Right ventricle myocardium inferior (tissue), 1 donor: ENCODE results near the gene KCND3. TPM values are rescaled to one million over a fixed set of nuclear protein-coding genes. Genes with fewer than 3 reads are reported as not detected.
A peak's percentile ranks its signal among the peaks of the same experiment; 100 is the strongest.

ENCODE experiments used
- ATAC-seq: fragments of 200-7000 bp; cut with Tn5 transposase; one replicate; pipeline ENCODE4 v1.9.1; 2020; ENCODE audit warnings: mild to moderate bottlenecking, moderate library complexity
- DNase-seq: peaks from one replicate; pipeline ENCODE4 v3.0.0; 2021; ENCODE audit errors: missing footprints
- intact Hi-C: fragments of 100-400 bp; cut with DNase I; formaldehyde crosslinking; loops from one replicate; pipeline ENCODE4 v1.11.0; 2022
- total RNA-seq: library from RNA; stranded (reverse); fragmentation: NEBNext Ultra II Directional; extraction: Animal tissue kit (Norgen Biotek cat#: 25700); gene quantifications from one replicate; pipeline ENCODE4 v1.2.1, GENCODE V29; 2021
- donor health status: DM: no; HTN: yes; CAD: no; lungs with severe emphysema.

Gene KCND3
- total RNA-seq, 1 donor from 2014 or later: 20.7 TPM

- peak; percentile 68 for ATAC-seq
- DNase-seq: no peak
- intact Hi-C loops: loop anchor here (5.0 kb wide), 1 partner anchor 90 kb away; no protein-coding TSS in a partner anchor
These were observed 22.3 kb downstream of the KCND3 start for GRCh38 chr1:111967067-111967690.

- no peak for ATAC-seq
- DNase-seq: no peak
- intact Hi-C loops: loop anchor here (5.0 kb wide), 1 partner anchor 89 kb away; no protein-coding TSS in a partner anchor
These were observed 23.6 kb downstream of the KCND3 start for GRCh38 chr1:111965781-111966443.

- ATAC-seq (no peak), DNase-seq (no peak)
- intact Hi-C loops: loop anchor here (5.0 kb wide), 1 partner anchor 77 kb away; no protein-coding TSS in a partner anchor
These were observed 25.3 kb downstream of the KCND3 start for GRCh38 chr1:111963985-111964738.

- intact Hi-C loops: loop anchor here (5.0 kb wide), 1 partner anchor 75 kb away; no protein-coding TSS in a partner anchor
- ATAC-seq: peak; percentile 60
- DNase-seq: no peak
These were observed 27.5 kb downstream of the KCND3 start for GRCh38 chr1:111961773-111962565.

- intact Hi-C loops: loop anchor here (5.0 kb wide), 1 partner anchor 74 kb away; no protein-coding TSS in a partner anchor
- DNase-seq (no peak), ATAC-seq (peak; percentile 67)
These were observed 28.5 kb downstream of the KCND3 start for GRCh38 chr1:111961016-111961415.

- intact Hi-C loops: loop anchor here (5.0 kb wide), 1 partner anchor 42 kb away; no protein-coding TSS in a partner anchor
- DNase-seq: no peak
- ATAC-seq: no peak
These were observed 30.0 kb downstream of the KCND3 start for GRCh38 chr1:111959436-111959835.

GRCh38 chr1:111958851-111959250 lies 30.6 kb downstream of the KCND3 start:
- ATAC-seq (no peak), DNase-seq (no peak)
- intact Hi-C loops: loop anchor here (5.0 kb wide), 1 partner anchor 42 kb away; no protein-coding TSS in a partner anchor

- no peak for ATAC-seq
- no peak for DNase-seq
- intact Hi-C loops: loop anchor here (5.0 kb wide), 1 partner anchor 41 kb away; no protein-coding TSS in a partner anchor
These were observed 31.4 kb downstream of the KCND3 start for GRCh38 chr1:111958075-111958474.

GRCh38 chr1:111956155-111956771 lies 33.2 kb downstream of the KCND3 start:
- DNase-seq (no peak), ATAC-seq (no peak)
- intact Hi-C loops: loop anchor here (5.0 kb wide), 1 partner anchor 39 kb away; no protein-coding TSS in a partner anchor

- DNase-seq: no peak
- no peak for ATAC-seq
- intact Hi-C loops: loop anchor here (5.0 kb wide), 1 partner anchor 38 kb away; no protein-coding TSS in a partner anchor
These were observed 33.7 kb downstream of the KCND3 start for GRCh38 chr1:111955755-111956154.

GRCh38 chr1:111953797-111954196 lies 35.7 kb downstream of the KCND3 start:
- intact Hi-C loops: no loop called here
- ATAC-seq (no peak), DNase-seq (no peak)

GRCh38 chr1:111952125-111952657 lies 37.3 kb downstream of the KCND3 start:
- ATAC-seq (no peak), DNase-seq (no peak)
- intact Hi-C loops: no loop called here

- intact Hi-C loops: loop anchor here (5.0 kb wide), 2 partner anchors 39 to 41 kb away; partner anchors contain the start of gene KCND3
- DNase-seq (peak; percentile 73), ATAC-seq (peak; percentile 84)
These were observed 41.0 kb downstream of the KCND3 start for GRCh38 chr1:111948209-111949171.

GRCh38 chr1:111943846-111944749 lies 45.4 kb downstream of the KCND3 start:
- intact Hi-C loops: no loop called here
- ATAC-seq (peak; percentile 75), DNase-seq (peak; percentile 77)

- no peak for ATAC-seq
- DNase-seq: no peak
- intact Hi-C loops: no loop called here
These were observed 46.4 kb downstream of the KCND3 start for GRCh38 chr1:111943066-111943465.

- ATAC-seq: no peak
- DNase-seq: no peak
- intact Hi-C loops: no loop called here
These were observed 50.9 kb downstream of the KCND3 start for GRCh38 chr1:111938536-111938935.
